GM23248 (cell line): ENCODE measurements around the gene URB1. TPM values are rescaled to one million over a fixed set of nuclear protein-coding genes. Genes with fewer than 3 reads are reported as not detected.

Source experiments
- DNase-seq: peaks from one replicate; pipeline ENCODE4 v3.0.0-alpha.2; 2015
- H2AFZ ChIP-seq: fragments of 200-600 bp; sonication (generic); 2 replicates; pipeline ENCODE4 v1.6.1; 2016; ENCODE audit warnings: antibody characterized with exemption
- H3F3A ChIP-seq: fragments of 200-600 bp; sonication (generic); 2 replicates; pipeline ENCODE4 v1.6.1; 2016; ENCODE audit warnings: mild to moderate bottlenecking, antibody characterized with exemption, mixed run types; ENCODE audit not compliant: insufficient read depth
- H3K27ac ChIP-seq: fragments of 200-600 bp; sonication (generic); 2 replicates; pipeline ENCODE4 v1.5.1; 2016; ENCODE audit warnings: mild to moderate bottlenecking
- H3K27me3 ChIP-seq: fragments of 200-600 bp; sonication (generic); replicated peaks from 2 replicates; pipeline ENCODE4 v1.6.1; 2016; ENCODE audit warnings: mild to moderate bottlenecking; ENCODE audit not compliant: insufficient read depth
- H3K36me3 ChIP-seq: fragments of 200-600 bp; sonication (generic); 2 replicates; pipeline ENCODE4 v1.6.1; 2016; ENCODE audit warnings: low read depth, mild to moderate bottlenecking
- H3K4me1 ChIP-seq: fragments of 200-600 bp; sonication (generic); 2 replicates; pipeline ENCODE4 v1.6.1; 2016; ENCODE audit warnings: mild to moderate bottlenecking; ENCODE audit not compliant: insufficient read depth
- H3K4me2 ChIP-seq: fragments of 200-600 bp; sonication (generic); one replicate; pipeline ENCODE4 v1.6.1; 2016; ENCODE audit warnings: mild to moderate bottlenecking; ENCODE audit not compliant: unreplicated experiment
- H3K4me3 ChIP-seq: fragments of 200-600 bp; sonication (generic); 2 replicates; pipeline ENCODE4 v1.5.1; 2016; ENCODE audit warnings: mild to moderate bottlenecking
- H3K79me2 ChIP-seq: fragments of 200-600 bp; sonication (generic); 2 replicates; pipeline ENCODE4 v1.6.1; 2016; ENCODE audit warnings: mild to moderate bottlenecking; ENCODE audit not compliant: insufficient read depth
- H3K9ac ChIP-seq: fragments of 200-600 bp; sonication (generic); 2 replicates; pipeline ENCODE4 v1.6.1; 2016; ENCODE audit warnings: mild to moderate bottlenecking
- H3K9me2 ChIP-seq: fragments of 200-600 bp; sonication (generic); 2 replicates; pipeline ENCODE4 v1.6.1; 2016; ENCODE audit warnings: mixed run types, mild to moderate bottlenecking, moderate library complexity; ENCODE audit not compliant: insufficient read depth
- H3K9me3 ChIP-seq: fragments of 200-600 bp; sonication (generic); one replicate; pipeline ENCODE4 v1.6.1; 2017; ENCODE audit warnings: low read depth
- H4K20me1 ChIP-seq: fragments of 200-600 bp; sonication (generic); 2 replicates; pipeline ENCODE4 v1.6.0; 2016; ENCODE audit not compliant: insufficient read depth
- EZH2 ChIP-seq: fragments of 200-600 bp; sonication (generic); IDR thresholded peaks from 2 replicates; pipeline ENCODE4 v1.6.1; 2018; ENCODE audit warnings: antibody characterized with exemption, mild to moderate bottlenecking; ENCODE audit not compliant: insufficient read depth, poor library complexity, severe bottlenecking
- EZH2phosphoT487 ChIP-seq: fragments of 200-600 bp; sonication (generic); IDR thresholded peaks from 2 replicates; pipeline ENCODE4 v1.6.1; 2018; ENCODE audit warnings: antibody characterized with exemption, moderate library complexity, mild to moderate bottlenecking, low read depth; ENCODE audit not compliant: insufficient read depth
- WGBS, 2 experiments: methylation state at CpG; one replicate each; pipeline ENCODE4 v1.1.6; 2015 to 2017; ENCODE audit warnings: low lambda C conversion rate in 2 of 2, low coverage in 1 of 2; ENCODE audit errors: missing lambda C conversion rate in 2 of 2; 5-methylcytosine and 5-hydroxymethylcytosine counted together
- in situ Hi-C: fragments of 300-500 bp; cut with MboI; formaldehyde crosslinking; loops from 2 replicates; pipeline ENCODE4 v1.15.0; 2020
- polyA plus RNA-seq: library from polyadenylated mRNA; unstranded; fragments of >200 nt; fragmentation: Nextera tagmentation; extraction: Ambion mirVana; gene quantifications from 2 replicates; pipeline ENCODE4 v1.2.1, GENCODE V29; 2016
- total RNA-seq: library from RNA; depleted of rRNA; stranded (reverse); fragments of >200 nt; shearing (Covaris generic); gene quantifications from 2 replicates; pipeline ENCODE4 v1.2.3, GENCODE V29; 2014

URB1 gene
- total and polyA plus RNA-seq, 2 experiments from 2014 or later: 4.9 to 15.7 TPM

GRCh38 chr21:32410291-32410690, 17.5 kb upstream of the URB1 start:
- Histone ChIP-seq H3K9ac (no peak overlapping the region), H3K4me2 (no peak overlapping the region), H3K27me3 (no peaks in the 10 kb centered on the region), H3F3A (peaks cover 17% of the 10 kb centered on the region), H2AFZ (no peak overlapping the region), H4K20me1 (no peaks in the 10 kb centered on the region), H3K79me2 (no peaks in the 10 kb centered on the region), H3K4me3 (no peak overlapping the region), H3K36me3 (no peaks in the 10 kb centered on the region), H3K27ac (no peak overlapping the region), H3K9me3 (no peaks in the 10 kb centered on the region), H3K4me1 (no peaks in the 10 kb centered on the region), H3K9me2 (no peaks in the 10 kb centered on the region)
- in situ Hi-C loops: no loop called here
- TF ChIP-seq EZH2phosphoT487: no peak
- TF ChIP-seq EZH2: no peak
- WGBS, 2 experiments: 90 to 95% methylated on average over 4 of the region's 4 CpGs
- DNase-seq: no peak

- Histone ChIP-seq H2AFZ (no peak overlapping the region), H3K4me3 (no peak overlapping the region), H3F3A (no peaks in the 10 kb centered on the region), H3K27ac (no peak overlapping the region), H3K27me3 (no peaks in the 10 kb centered on the region), H3K4me1 (no peaks in the 10 kb centered on the region), H4K20me1 (no peaks in the 10 kb centered on the region), H3K4me2 (no peak overlapping the region), H3K9me2 (no peaks in the 10 kb centered on the region), H3K9me3 (no peaks in the 10 kb centered on the region), H3K36me3 (no peaks in the 10 kb centered on the region), H3K79me2 (no peaks in the 10 kb centered on the region), H3K9ac (no peak overlapping the region)
- no peak for DNase-seq
- WGBS, 2 experiments: 39 to 40% methylated on average over 6 of the region's 6 CpGs
- TF ChIP-seq EZH2phosphoT487 (no peak), EZH2 (no peak)
- in situ Hi-C loops: loop anchor here (10.0 kb wide), 1 partner anchor 168 kb away; no protein-coding TSS in a partner anchor
Measured at GRCh38 chr21:32406405-32406804, 13.6 kb upstream of the URB1 start.

- no peaks in the 10 kb centered on the region for H3F3A ChIP-seq
- peak; percentile 78 for DNase-seq
- no peaks in the 10 kb centered on the region for H3K79me2 ChIP-seq
- H3K36me3 ChIP-seq: no peaks in the 10 kb centered on the region
- H3K9me3 ChIP-seq: no peaks in the 10 kb centered on the region
- H3K9ac ChIP-seq: no peak overlapping the region
- H4K20me1 ChIP-seq: no peaks in the 10 kb centered on the region
- H3K4me2 ChIP-seq: no peak overlapping the region
- no peaks in the 10 kb centered on the region for H3K9me2 ChIP-seq
- in situ Hi-C loops: loop anchor here (10.0 kb wide), 1 partner anchor 172 kb away; no protein-coding TSS in a partner anchor
- H3K27me3 ChIP-seq: no peaks in the 10 kb centered on the region
- no peaks in the 10 kb centered on the region for H3K4me1 ChIP-seq
- no peak overlapping the region for H3K4me3 ChIP-seq
- peak overlapping the region; percentile 51 for H2AFZ ChIP-seq
- no peak overlapping the region for H3K27ac ChIP-seq
- WGBS, 2 experiments: 2 to 6% methylated on average over 5 of the region's 5 CpGs
- TF ChIP-seq EZH2phosphoT487 (no peak), EZH2 (no peak)
Measured at GRCh38 chr21:32403201-32403777, 10.5 kb upstream of the URB1 start.

- Histone ChIP-seq H3K27ac (no peak overlapping the region), H3F3A (peaks cover 17% of the 10 kb centered on the region), H3K9ac (peak overlapping the region; percentile 79), H3K36me3 (no peaks in the 10 kb centered on the region), H4K20me1 (no peaks in the 10 kb centered on the region; the same call in 1 of the 2 replicates), H3K9me2 (no peaks in the 10 kb centered on the region), H3K4me3 (peak overlapping the region; percentile 99), H2AFZ (peak overlapping the region; percentile 98), H3K4me2 (peak overlapping the region; percentile 87), H3K79me2 (peaks cover 42% of the 10 kb centered on the region), H3K4me1 (peaks cover 33% of the 10 kb centered on the region), H3K9me3 (no peaks in the 10 kb centered on the region), H3K27me3 (no peaks in the 10 kb centered on the region)
- TF ChIP-seq EZH2phosphoT487: no peak
- no peak for TF ChIP-seq EZH2
- 52 to 60% methylated on average over 9 of the region's 9 CpGs for WGBS, 2 experiments
- in situ Hi-C loops: no loop called here
- no peak for DNase-seq
Measured at GRCh38 chr21:32393677-32394001, 827 bp upstream of the URB1 start.
